ENCODE results near the gene ZNF263.

The ZNF263 gene

DNA sequence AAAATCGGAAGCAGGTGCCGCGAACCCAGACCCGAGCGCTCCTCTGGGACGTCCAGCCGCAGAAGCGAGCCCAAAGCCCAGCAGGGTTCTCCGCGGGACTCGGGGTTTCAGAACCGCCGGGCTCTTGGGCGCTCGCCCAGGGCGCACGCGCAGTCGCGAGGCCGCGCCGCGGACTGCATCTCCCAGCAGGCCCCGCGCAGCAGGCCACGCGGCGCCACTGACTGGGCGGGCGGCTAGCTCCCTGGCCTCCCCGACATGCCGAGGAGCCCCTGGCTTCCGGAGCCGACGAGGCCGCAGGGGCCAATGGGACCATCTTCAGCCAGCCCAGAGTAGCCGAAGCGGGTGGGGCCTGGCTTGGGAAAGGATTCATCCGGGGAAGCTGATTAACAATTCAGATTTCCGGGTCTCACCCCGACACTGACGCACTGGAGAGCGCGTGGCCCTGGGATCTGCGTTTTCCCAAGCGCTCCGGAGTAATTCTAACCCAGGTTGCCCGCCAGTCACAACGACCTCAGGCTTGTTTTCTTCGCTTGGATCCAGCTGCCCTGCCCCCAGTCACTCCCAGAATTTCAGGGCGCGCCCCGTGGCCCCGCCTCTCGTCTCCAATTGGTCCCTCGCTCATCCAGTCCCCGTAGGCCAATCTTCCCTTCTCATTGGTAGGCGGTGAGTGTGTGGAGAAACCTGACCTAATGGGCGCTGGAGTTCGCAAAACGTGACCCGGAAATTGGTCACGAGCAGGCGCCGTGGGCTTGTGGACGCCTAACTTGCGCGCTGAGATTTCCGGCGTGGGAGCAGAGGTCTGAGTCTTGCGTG lies at the start of gene ZNF263:
Gene ZNF263 (plus strand): TSS at position 762 of the 813 bp plus-strand sequence. CDS start 328 bp downstream, outside the sequence.
- DNase-seq (ENCODE audit: low read depth, low spot score), result peak; percentile 99

- no peak for DNase-seq (ENCODE audit: low read depth, low spot score)
Measured at GRCh38 chr16:3234543-3234856, 48.8 kb upstream of the ZNF263 start.

DNA sequence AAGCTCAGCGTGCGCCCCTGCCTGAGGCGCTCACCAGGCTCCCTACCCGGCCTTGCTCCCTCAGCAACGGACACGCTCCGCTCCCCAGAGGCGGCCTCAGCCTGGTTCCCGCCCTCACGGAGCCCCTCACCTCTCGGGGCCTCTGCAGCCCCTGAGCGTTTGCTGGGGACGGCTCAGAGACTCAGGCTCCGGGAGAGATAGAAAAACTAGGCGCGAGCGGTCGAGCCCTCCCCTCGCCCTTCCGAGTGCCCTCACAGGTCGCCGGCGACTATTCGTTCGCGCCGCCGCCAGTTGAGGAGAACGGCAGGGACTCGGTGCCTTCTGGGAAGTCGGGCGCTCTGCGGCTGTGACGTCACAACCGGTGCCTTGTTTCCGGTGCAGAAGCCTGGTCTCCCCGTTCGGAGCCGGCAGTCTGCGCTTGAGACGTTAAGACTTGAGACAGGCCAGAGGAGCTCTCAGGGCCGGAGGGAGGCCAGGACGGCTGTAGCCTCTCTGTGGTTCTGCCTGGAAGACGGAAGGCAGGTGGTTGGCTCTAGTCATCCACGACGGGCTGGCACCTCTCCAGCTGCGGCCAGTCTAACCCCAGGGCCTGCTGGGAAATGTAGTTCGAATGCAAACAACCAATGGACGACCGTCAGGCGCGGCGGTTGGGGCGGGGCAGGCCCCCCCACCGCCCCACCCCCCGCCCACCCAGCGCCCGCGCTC lies 48.3 kb upstream of the ZNF263 start, which contains the start of gene ZNF200:
Gene ZNF200 (minus strand): TSS at position 302 of the 705 bp plus-strand sequence. CDS start 1,403 bp downstream, outside the sequence.
- peak; percentile 97 for DNase-seq (ENCODE audit: low read depth, low spot score)

DNA sequence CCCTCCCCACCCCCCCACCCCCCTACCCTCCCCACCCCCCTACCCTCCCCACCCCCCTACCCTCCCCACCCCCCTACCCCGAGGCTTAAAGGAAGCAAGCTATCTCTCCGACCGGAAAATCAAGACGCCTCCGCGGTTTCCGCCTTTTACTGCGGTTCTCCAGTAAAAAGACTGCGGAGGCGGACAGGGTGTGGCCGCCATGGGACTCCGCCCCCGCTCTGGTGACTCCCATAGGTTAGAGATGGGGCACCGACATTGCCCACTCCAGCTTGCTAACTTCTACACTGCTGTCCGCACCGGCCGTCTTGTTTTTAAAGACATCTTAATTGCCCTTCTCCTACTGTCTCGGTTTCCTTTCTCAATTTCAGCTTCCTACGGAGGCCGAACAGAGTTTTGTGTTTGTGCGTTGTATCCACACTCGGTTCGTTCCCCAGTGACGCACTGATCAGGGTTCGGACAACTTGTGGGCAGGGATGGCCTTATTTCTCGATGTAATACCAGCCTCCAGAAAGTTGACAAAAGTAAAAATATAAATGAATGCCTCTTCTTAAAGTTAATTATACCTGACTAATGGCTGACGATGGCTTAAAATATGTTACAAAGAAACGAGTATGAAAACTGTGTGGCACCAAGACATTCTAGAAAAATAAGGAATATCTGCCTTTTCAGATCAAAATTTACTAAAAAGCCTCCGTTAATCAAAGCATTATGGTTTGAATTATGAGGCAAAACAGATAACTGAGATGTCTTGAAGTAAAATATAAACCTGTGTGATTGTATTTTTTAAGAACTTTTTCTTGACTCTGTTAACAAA lies 47.2 kb upstream of the ZNF263 start:
- DNase-seq (ENCODE audit: low read depth, low spot score), result peak; percentile 71

- no peak for DNase-seq (ENCODE audit: low read depth, low spot score)
Measured at GRCh38 chr16:3241761-3242160, 41.5 kb upstream of the ZNF263 start.

DNA sequence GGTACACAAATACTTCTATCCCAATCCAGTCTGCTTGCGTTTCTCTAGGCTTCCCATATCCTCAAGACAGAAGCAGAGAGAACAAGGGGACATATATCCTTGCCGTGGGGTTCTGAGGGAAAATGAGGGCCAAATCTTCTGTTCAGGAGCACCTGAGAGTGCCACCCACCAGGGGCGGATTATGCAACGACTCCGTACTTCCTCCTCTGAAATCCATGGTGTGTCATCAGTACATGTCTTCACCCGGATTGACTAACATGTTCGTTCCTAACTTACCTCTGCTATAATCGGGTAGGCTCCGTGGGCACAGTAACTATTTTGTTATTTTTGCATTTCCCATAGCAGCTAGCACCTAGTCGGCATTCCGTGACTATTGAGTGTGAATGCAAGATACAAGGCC lies 40.6 kb upstream of the ZNF263 start:
- no peak for DNase-seq (ENCODE audit: low read depth, low spot score)

DNA sequence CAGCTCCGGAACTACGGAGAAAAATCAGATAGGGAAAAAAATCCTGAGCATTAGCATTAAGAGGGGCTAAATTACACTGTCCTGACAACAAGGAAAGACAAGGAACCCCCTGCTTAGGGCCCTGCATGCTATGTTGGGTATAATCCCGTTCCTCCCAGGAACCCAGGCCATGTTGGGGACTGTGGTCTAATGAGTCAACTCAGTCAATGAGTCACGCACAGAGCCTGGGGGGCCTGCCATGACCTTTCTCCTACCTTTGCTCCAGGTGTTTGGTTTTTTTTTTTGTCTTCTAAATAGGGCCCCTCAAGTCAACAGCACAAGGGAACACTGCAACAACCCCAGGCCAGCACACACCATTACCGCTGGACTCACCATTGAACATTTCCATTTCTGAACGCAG lies 39.4 kb upstream of the ZNF263 start:
- no peak for DNase-seq (ENCODE audit: low read depth, low spot score)

- no peak for DNase-seq (ENCODE audit: low read depth, low spot score)
Measured at GRCh38 chr16:3246002-3246401, 37.3 kb upstream of the ZNF263 start.

DNA sequence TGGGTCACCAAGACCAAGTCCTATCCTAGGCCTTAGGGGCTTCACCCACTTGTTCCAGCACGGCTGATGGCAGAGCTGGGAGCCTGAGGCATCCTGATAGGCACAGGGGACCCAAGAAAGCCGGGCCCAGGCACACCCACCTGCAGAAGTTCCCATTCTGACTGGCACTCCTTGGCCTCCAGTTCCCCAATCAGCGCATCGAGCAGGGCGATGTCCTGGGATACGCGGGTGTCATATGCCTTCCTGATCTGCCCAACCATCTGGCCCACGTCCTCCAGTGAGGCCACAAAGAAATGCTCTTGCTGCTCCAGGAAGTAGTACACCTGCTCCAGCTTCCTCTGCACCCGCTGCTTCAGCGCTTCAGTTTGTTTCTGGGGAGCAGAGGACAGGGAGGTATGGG lies 36.4 kb upstream of the ZNF263 start:
- no peak for DNase-seq (ENCODE audit: low read depth, low spot score)

DNA sequence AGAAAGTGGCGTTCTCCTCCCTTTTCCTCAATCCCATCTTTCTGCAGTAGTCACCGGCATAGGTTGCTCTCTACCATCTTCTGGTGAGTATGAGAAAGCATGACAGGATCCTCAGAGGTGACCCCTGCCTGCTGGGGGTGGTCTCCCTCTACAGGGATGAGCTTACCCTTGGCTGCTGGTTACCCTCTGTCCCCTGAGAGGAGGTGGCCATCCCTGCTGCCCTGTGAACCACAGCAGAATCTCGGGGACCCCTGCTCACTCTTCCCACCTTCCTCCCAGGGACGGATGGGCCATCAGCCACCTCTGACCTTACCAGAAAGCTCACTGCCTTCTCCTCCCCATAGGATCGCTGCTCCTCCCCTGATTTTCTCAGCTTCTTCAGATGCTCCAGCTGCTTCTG lies 34.7 kb upstream of the ZNF263 start:
- no peak for DNase-seq (ENCODE audit: low read depth, low spot score)

GRCh38 chr16:3249020-3249419 lies 34.3 kb upstream of the ZNF263 start:
- DNase-seq (ENCODE audit: low read depth, low spot score), result no peak

DNA sequence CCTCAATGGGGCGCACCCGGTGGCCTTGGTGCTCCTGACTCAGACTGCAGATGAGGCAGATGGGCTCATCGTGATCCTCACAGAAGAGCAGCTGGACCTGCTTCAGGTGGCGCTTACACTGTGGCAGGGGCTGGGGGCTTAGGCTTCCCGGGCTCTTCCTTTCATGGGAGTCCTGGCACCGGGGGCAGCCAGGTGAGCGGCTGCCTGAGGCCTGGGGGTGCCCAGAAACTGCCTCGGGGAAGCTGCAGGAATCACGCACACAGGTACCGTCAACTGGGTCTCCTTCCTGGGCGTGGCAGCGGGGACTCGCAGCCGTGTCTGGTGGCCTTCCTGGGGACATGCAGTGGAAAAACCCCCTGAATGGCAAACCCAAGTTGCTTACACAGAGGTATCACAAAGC lies 33.8 kb upstream of the ZNF263 start:
- DNase-seq (ENCODE audit: low read depth, low spot score), result no peak

GRCh38 chr16:3252967-3253366 lies 30.3 kb upstream of the ZNF263 start:
- DNase-seq (ENCODE audit: low read depth, low spot score), result no peak

GRCh38 chr16:3254309-3254708 lies 29.0 kb upstream of the ZNF263 start:
- DNase-seq (ENCODE audit: low read depth, low spot score), result no peak

GRCh38 chr16:3256146-3256865 lies 27.0 kb upstream of the ZNF263 start, which contains the start of gene MEFV:
Gene MEFV (minus strand): TSS chr16:3256633. CDS start chr16:3256587, 46 bp downstream.
- no peak for DNase-seq (ENCODE audit: low read depth, low spot score)

GRCh38 chr16:3256866-3257465 lies 26.3 kb upstream of the ZNF263 start:
- no peak for DNase-seq (ENCODE audit: low read depth, low spot score)

- DNase-seq (ENCODE audit: low read depth, low spot score), result no peak
Measured at GRCh38 chr16:3259836-3260235, 23.5 kb upstream of the ZNF263 start.

DNA sequence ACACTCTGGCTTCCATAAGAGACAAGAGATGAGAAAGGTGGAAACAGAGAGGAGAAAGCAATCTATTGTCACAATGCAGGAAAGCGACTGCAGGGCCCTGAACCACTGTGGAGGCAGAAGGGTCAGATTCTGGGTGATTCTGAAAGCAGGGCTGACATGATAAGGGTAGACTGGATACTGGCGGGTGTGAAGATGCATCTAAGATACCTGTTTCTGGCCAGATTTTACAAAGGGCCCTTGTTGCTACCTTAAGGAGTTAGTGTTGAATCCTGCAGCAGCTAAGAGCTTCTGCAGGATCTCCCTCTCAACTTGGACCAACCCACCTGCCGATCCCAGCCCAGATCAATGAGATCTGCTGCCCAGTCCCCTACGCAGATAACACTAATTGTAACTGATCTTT lies 20.8 kb upstream of the ZNF263 start:
- no peak for DNase-seq (ENCODE audit: low read depth, low spot score)

DNA sequence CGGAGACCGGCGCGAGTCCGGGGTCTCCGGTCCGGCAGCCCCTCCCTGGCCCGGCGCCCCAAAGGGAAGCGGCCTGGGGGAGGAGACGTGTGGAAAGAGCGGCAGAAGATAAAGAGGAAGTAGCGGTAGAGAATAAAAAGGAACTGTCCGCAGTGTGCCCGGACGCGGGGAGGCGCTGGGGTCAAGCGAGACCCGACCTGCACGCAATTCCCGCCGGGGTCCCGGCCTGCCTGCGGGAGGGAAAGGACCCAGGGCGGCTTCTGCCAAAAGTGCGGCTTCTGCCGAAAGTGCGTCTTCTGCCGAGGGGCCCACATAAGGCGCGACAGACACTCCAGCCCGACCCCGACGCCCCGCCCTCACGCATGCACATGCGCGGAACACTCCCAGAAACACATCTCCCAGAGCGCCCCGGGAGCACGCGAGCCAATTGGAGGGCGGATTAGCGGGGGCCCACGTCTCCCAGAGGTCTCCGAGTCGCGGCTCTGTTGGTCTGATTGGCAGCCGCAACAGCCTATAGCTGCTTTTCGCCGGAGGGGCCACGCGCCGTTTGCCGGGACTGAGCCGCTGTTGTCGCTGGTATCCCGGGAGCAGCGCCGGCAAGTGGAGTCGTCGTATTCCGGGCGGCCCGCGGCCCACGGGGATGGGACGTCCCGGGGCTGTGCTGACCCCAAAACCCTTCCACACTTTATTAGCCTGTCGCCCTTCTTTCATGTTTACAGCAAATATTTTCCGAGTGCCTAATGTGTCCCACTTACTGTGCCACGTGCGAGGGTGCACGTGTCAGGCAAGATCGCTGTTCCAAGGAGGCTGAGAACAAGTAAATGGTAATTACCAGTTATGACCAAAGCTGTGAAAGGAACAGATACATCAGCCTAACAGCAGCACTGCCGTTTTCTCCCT lies 18.9 kb upstream of the ZNF263 start:
- DNase-seq (ENCODE audit: low read depth, low spot score), result peak; percentile 99

All from ELF-1 (cell line).